Right lobe of liver (tissue), 4 donors: ENCODE measurements around the gene ARID5B.

Experiments used
- CTCF ChIP-seq, 4 donors: fragments of 200-600 bp in 3 of 4; fragments of 450-650 bp in 1 of 4; IDR thresholded peaks; one replicate each; pipeline versions ENCODE4 v1.5.1 to v1.8.0; 2016 to 2022; ENCODE audit warnings: antibody characterized with exemption in 4 of 4, mild to moderate bottlenecking in 2 of 4
- POLR2A ChIP-seq: fragments of 450-650 bp; IDR thresholded peaks from one replicate; pipeline ENCODE4 v1.6.1; 2017; ENCODE audit warnings: antibody characterized with exemption, mild to moderate bottlenecking
- donor health status: DM: no; HTN: no; CAD: no.
- donor health status: DM: no; HTN: no; CAD: no.
- donor health status: DM: no; HTN: yes; CAD: no.

GRCh38 chr10:61907587-61907986, 6.1 kb downstream of the ARID5B start:
- TF ChIP-seq POLR2A: no peak
- no peak for TF ChIP-seq CTCF (IDR thresholded peaks at IDR 0.05)
